Activated B cell treated with CpG ODN at 0.5 μM for 24 hours (primary cell): ENCODE measurements around the gene PIGN. TPM values are rescaled to one million over a fixed set of nuclear protein-coding genes. Genes with fewer than 3 reads are reported as not detected.

Experiments
- ATAC-seq: fragments of 200-7000 bp; cut with Tn5 transposase; one replicate; pipeline ENCODE4 v1.10.0; 2021; ENCODE audit warnings: low read depth, mild to moderate bottlenecking, moderate library complexity
- CTCF ChIA-PET: fragments of 350-600 bp; sonication (Branson Sonifier 250); formaldehyde crosslinking; loops from one replicate; lab custom pipeline; 2021; ENCODE audit warnings: antibody characterized with exemption; lab: Charles Lee
- POLR2A ChIA-PET: fragments of 350-600 bp; sonication (Branson Sonifier 250); formaldehyde crosslinking; loops from one replicate; lab custom pipeline; 2021; ENCODE audit warnings: antibody characterized with exemption; lab: Charles Lee
- DNase-seq: peaks from one replicate; pipeline ENCODE4 v3.0.0; 2022
- H3K27ac Mint-ChIP-seq: one replicate; pipeline ENCODE4 v1.8.0; 2020; ENCODE audit warnings: mixed read lengths
- H3K27me3 Mint-ChIP-seq: one replicate; pipeline ENCODE4 v1.8.0; 2021; ENCODE audit warnings: mixed read lengths
- H3K36me3 Mint-ChIP-seq: one replicate; pipeline ENCODE4 v1.8.0; 2021; ENCODE audit warnings: low read depth, mixed read lengths
- H3K4me1 Mint-ChIP-seq: one replicate; pipeline ENCODE4 v1.8.0; 2021; ENCODE audit warnings: mixed read lengths
- H3K4me3 Mint-ChIP-seq: one replicate; pipeline ENCODE4 v1.8.0; 2020; ENCODE audit warnings: mild to moderate bottlenecking, mixed read lengths
- H3K9me3 Mint-ChIP-seq: one replicate; pipeline ENCODE4 v1.8.0; 2020; ENCODE audit warnings: mixed read lengths
- intact Hi-C: fragments of 100-400 bp; cut with micrococcal nuclease; formaldehyde crosslinking; loops from one replicate; pipeline ENCODE4 v1.15.1; 2024
- total RNA-seq: library from RNA; stranded (reverse); gene quantifications from 2 replicates; pipeline ENCODE4 v1.2.3, GENCODE V29; 2022
- TF ChIP-seq, protein P1 (sequence below): fragments of 200-600 bp; IDR thresholded peaks from one replicate; pipeline ENCODE4 v1.8.0; 2022; ENCODE audit warnings: antibody characterized with exemption, mild to moderate bottlenecking

The PIGN gene
- total RNA-seq, 1 donor from 2014 or later: 29.4 TPM

DNA sequence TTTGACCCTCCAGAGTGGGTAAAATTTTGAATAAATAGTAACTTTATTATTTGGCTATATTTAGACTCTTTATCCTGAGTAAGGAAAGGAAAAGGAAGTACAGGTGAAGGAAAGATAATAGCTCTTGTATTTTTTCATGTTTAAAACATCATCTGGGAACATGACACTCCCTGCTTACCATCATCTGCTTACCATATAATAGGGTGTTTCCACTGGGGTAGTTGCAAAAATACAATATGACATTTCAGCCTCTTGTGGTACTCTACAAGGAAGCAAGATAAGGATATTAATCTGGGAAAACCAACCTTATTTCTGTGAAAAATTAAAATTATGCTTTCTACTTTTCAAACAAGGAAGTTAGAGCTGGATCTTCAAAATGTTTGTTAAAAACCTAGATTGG is 10.1 kb upstream of the PIGN start:
- ChIA-PET CTCF (interaction anchor here (1.0 to 1.1 kb wide), 2 partner anchors 10 to 52 kb away, joined by 3 read pairs; partner anchors contain the start of gene RELCH), POLR2A (interaction anchor here (2.1 kb wide), 1 partner anchor 10 kb away, joined by 7 read pairs; the partner anchor contains the start of genes PIGN and RELCH)
- intact Hi-C loops: no loop called here
- TF ChIP-seq, protein P1, sequence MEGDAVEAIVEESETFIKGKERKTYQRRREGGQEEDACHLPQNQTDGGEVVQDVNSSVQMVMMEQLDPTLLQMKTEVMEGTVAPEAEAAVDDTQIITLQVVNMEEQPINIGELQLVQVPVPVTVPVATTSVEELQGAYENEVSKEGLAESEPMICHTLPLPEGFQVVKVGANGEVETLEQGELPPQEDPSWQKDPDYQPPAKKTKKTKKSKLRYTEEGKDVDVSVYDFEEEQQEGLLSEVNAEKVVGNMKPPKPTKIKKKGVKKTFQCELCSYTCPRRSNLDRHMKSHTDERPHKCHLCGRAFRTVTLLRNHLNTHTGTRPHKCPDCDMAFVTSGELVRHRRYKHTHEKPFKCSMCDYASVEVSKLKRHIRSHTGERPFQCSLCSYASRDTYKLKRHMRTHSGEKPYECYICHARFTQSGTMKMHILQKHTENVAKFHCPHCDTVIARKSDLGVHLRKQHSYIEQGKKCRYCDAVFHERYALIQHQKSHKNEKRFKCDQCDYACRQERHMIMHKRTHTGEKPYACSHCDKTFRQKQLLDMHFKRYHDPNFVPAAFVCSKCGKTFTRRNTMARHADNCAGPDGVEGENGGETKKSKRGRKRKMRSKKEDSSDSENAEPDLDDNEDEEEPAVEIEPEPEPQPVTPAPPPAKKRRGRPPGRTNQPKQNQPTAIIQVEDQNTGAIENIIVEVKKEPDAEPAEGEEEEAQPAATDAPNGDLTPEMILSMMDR: no peak
- no peaks in the 10 kb centered on the region for H3K9me3 Mint-ChIP-seq
- H3K27ac Mint-ChIP-seq: no peak overlapping the region
- H3K4me3 Mint-ChIP-seq: no peak overlapping the region
- no peak for DNase-seq
- H3K27me3 Mint-ChIP-seq: no peaks in the 10 kb centered on the region
- peaks cover 56% of the 10 kb centered on the region for H3K4me1 Mint-ChIP-seq
- no peak for ATAC-seq
- H3K36me3 Mint-ChIP-seq: peaks cover 11% of the 10 kb centered on the region

DNA sequence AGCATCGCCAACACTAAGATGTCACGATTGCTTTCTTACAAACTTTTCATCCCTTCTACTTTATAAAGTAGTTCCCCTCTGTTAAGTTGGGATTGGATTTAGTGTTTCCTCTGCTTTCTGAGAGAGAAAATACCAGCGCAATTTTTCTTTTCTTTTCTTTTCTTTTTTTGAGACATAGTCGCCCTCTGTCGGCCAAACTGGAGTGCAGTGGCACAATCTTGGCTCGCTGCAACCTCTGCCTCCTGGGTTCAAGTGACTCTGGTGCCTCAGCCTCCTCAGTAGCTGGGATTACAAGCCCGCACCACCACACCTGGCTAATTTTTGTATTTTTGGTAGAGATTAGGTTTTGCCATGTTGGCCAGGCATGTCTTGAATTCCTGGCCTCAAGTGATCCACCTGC is 9.2 kb upstream of the PIGN start:
- ChIA-PET CTCF (interaction anchor here (1.0 kb wide), 1 partner anchor 53 kb away, joined by 3 read pairs; no protein-coding TSS in a partner anchor), POLR2A (no interaction called here)
- ATAC-seq: no peak
- Mint-ChIP-seq H3K27ac (no peak overlapping the region), H3K36me3 (peaks cover 17% of the 10 kb centered on the region), H3K4me1 (peaks cover 65% of the 10 kb centered on the region), H3K9me3 (no peaks in the 10 kb centered on the region), H3K27me3 (no peaks in the 10 kb centered on the region), H3K4me3 (no peak overlapping the region)
- TF ChIP-seq, protein P1: no peak
- no peak for DNase-seq
- intact Hi-C loops: no loop called here

DNA sequence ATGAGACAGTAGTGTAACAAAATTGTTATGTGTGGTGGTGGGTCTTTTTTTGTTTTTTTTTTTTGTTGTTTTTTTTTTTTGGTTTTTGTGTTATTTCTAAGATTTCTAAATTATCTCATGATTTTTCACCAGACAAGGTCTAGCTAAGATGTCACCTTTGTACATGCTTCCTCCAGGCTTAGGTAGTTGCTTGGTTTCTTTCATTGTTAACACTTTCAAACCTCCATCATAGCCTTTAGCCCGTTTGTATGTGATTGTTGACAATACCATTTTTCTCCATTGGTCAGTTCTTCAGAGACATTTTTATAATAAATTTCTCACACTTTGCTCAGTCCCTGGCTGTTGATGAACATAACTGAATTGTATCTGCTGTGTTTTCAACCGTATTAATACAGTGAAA is 2.4 kb upstream of the PIGN start:
- CTCF ChIA-PET: no interaction called here
- peak overlapping the region; percentile 98 for H3K4me3 Mint-ChIP-seq
- TF ChIP-seq, protein P1: no peak
- H3K27ac Mint-ChIP-seq: no peak overlapping the region
- H3K27me3 Mint-ChIP-seq: no peaks in the 10 kb centered on the region
- DNase-seq (no peak), ATAC-seq (no peak)
- H3K4me1 Mint-ChIP-seq: peaks cover 76% of the 10 kb centered on the region
- no peaks in the 10 kb centered on the region for H3K9me3 Mint-ChIP-seq
- intact Hi-C loops: loop anchor here (2.0 kb wide), 1 partner anchor 16 kb away; no protein-coding TSS in a partner anchor
- POLR2A ChIA-PET: no interaction called here
- peaks cover 34% of the 10 kb centered on the region for H3K36me3 Mint-ChIP-seq

DNA sequence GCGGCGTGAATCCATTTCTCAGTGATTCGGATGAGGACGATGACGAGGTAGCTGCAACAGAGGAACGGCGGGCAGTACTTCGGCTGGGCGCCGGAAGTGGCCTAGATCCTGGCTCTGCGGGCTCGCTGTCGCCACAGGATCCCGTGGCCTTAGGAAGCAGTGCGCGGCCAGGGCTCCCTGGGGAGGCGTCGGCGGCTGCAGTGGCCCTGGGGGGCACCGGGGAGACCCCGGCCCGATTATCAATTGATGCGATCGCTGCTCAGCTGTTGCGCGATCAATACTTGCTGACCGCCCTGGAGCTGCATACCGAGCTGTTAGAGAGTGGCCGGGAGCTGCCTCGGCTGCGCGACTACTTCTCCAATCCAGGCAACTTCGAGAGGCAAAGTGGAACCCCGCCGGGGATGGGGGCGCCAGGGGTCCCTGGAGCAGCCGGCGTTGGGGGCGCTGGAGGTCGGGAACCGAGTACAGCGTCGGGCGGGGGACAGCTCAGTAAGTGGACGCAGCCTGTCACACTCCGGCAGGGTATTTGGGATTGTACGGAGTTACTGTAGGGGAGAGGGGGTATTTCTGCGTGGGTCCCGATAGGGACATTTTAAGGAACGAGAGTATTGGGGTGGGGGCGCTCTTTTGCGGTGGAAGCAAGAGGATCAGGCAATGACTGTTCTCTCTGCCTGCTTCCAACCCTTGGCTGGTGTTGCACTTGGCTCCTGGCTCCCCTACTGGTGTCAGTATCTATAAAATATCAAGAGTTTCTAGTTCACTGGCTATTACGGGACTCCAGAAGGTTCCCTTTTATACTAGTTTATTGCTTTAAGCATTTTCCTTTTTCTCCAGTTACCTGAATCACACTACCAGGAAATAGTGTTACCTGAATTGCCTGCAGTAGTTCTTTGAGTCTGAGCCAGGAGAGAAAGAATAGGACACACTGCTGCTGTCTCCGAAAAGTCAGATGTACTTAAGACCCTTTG is 971 bp upstream of the PIGN start:
- Mint-ChIP-seq H3K4me3 (peak overlapping the region; percentile 98), H3K9me3 (no peaks in the 10 kb centered on the region), H3K36me3 (peaks cover 34% of the 10 kb centered on the region), H3K27me3 (no peaks in the 10 kb centered on the region), H3K27ac (peak overlapping the region; percentile 95), H3K4me1 (peaks cover 66% of the 10 kb centered on the region)
- DNase-seq (no peak), ATAC-seq (no peak)
- TF ChIP-seq, protein P1: no peak
- ChIA-PET POLR2A (interaction anchor here (0.6 to 2.0 kb wide), 11 partner anchors 10 to 1234 kb away, joined by 3 to 10 read pairs (median 5); partner anchors contain the start of gene VPS4B), CTCF (interaction anchor here (0.7 to 9.5 kb wide), 2 partner anchors 9 to 61 kb away, joined by 3 to 93 read pairs; no protein-coding TSS in a partner anchor)
- intact Hi-C loops: loop anchor here (1.0 to 2.0 kb wide), 12 partner anchors 17 to 1234 kb away; partner anchors contain the start of genes KDSR, PHLPP1, VPS4B and ZCCHC2

DNA sequence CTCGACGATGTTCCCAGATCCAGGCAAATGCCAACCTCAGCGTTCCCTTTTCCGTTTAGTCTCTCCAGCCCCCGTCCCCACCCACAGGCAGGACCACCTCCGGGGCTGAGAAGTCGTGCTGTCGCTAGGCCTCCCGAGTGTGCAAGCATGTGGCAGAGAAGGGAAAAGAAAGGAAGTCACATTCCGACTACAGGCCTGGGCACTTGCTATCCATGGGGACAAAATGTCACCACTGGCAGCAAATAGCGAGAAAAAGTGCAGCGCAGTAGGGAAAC is 420 bp downstream of the PIGN start:
- TF ChIP-seq, protein P1: no peak
- peak overlapping the region; percentile 95 for H3K27ac Mint-ChIP-seq
- no peak for DNase-seq
- no peak for ATAC-seq
- intact Hi-C loops: loop anchor here (2.0 kb wide), 4 partner anchors 234 to 1130 kb away; partner anchors contain the start of gene ZCCHC2
- ChIA-PET POLR2A (interaction anchor here (0.6 to 2.0 kb wide), 11 partner anchors 11 to 1236 kb away, joined by 3 to 10 read pairs (median 5); partner anchors contain the start of gene VPS4B), CTCF (interaction anchor here (9.5 kb wide), 1 partner anchor 63 kb away, joined by 93 read pairs; no protein-coding TSS in a partner anchor)
- H3K4me1 Mint-ChIP-seq: peaks cover 53% of the 10 kb centered on the region
- peak overlapping the region; percentile 98 for H3K4me3 Mint-ChIP-seq
- H3K9me3 Mint-ChIP-seq: no peaks in the 10 kb centered on the region
- H3K36me3 Mint-ChIP-seq: peaks cover 24% of the 10 kb centered on the region
- no peaks in the 10 kb centered on the region for H3K27me3 Mint-ChIP-seq
